Fibroblast of skin of left quadriceps (primary cell): ENCODE data around the gene TSC2.
A peak's percentile ranks its signal among the peaks of the same experiment; 100 is the strongest.
"Not testable (repeated sequence)": the region's sequence is repeated elsewhere in the genome, so short reads cannot be mapped to it uniquely, and the experiment has no call there.

ENCODE experiments used
- DNase-seq, 2 experiments: peaks; one replicate each; pipeline ENCODE4 v3.0.0-alpha.2; 2013; ENCODE audit warnings: low read depth in 2 of 2

Gene TSC2

DNA sequence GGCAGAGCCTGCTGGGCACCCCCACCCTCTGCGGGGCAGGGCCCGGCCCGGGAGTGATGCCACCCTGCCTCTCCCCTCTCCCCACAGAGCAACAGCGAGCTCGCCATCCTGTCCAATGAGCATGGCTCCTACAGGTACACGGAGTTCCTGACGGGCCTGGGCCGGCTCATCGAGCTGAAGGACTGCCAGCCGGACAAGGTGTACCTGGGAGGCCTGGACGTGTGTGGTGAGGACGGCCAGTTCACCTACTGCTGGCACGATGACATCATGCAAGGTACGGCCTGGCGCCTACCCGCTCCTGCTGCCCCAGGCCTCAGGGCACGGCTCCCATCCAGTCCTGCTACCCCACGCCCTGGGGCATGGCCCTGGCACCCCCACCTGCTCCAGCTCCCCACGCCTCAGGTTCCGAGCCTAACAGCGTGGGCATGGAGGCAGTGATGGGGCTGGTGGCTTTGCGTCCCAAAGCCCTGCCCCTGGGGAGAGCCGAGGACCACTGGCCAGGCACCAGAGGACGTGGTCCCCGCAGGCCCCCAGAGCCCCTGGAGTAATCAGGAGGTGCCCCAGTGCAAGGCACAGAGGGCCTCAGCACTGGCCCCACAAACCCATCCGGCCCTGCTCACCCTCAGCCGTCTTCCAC is 38.4 kb downstream of the TSC2 start:
- DNase-seq, result no peak

DNA sequence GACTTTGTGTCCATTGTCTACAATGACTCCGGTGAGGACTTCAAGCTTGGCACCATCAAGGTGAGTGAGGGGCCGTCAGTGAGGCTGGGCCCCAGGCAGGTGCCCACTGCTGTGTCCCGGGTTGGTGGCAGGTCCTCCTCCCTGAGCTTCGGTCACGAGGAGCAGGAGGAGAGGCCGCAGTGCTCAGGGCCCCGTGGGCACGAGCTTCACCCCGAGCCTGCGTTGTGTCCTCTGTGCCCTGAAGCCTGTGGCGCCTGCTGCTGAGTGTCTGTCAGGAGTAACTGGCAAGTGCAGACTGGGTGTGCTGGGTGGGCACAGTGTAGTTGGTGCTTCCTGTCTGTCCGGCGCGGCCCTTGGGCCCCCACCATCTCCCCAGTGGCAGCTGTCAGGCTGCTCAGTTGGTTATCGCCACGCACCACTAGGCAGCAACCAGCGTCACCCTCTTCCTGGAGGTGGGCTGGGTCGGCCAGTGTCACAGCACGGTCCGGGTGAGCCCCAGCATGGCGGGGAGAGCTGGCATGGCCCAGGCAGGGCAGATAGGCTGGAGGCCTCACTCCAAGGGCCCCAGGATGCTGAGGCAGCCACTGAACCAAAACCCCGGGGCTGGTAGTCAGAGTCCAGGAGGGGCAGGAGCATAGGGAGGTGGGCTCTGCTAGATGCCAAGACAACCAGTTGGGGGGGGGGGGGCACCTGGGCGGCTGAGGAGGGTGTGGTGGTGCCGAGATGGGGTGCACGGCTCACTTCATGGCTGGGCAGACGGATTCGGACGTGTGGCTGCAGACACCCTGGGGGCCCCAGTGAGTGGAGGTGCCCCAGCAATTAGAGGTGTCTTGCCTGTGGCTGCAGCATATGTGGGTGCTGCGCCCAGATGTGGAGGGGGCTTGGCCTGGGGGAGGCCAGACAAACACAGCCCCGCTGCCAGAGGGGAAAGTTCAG is 39.3 kb downstream of the TSC2 start:
- DNase-seq, result no peak

GRCh38 chr16:2087748-2088631 is 40.2 kb downstream of the TSC2 start:
- DNase-seq, result no peak

DNA sequence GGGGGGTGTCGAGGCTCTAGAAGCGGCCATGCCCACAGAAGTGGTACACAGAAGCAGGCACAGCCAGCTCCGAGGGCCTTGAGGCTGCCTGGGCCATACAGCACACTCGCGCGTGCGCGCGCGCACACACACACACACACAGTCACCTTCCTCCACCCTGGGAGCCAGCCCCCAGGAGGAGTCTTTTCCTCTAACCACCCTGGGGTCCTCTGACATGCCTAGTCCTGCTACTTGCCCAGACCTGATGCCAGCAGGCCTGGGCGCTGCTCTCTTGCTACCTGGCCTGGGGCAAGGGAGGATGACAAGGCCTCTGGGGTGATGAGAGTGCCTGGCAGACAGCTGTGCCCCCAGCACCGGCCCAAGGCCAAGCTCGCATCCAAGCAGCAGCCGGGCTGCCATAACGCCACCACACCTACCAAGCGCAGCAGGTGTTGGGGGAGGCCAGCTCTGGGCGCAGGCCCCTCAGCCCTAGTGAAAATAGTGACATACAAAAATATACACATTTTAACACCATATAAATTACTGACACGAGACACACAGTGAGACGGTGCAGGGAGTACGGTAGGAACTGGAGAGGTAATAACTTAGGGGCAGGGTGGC is 41.1 kb downstream of the TSC2 start:
- DNase-seq, result no peak

DNA sequence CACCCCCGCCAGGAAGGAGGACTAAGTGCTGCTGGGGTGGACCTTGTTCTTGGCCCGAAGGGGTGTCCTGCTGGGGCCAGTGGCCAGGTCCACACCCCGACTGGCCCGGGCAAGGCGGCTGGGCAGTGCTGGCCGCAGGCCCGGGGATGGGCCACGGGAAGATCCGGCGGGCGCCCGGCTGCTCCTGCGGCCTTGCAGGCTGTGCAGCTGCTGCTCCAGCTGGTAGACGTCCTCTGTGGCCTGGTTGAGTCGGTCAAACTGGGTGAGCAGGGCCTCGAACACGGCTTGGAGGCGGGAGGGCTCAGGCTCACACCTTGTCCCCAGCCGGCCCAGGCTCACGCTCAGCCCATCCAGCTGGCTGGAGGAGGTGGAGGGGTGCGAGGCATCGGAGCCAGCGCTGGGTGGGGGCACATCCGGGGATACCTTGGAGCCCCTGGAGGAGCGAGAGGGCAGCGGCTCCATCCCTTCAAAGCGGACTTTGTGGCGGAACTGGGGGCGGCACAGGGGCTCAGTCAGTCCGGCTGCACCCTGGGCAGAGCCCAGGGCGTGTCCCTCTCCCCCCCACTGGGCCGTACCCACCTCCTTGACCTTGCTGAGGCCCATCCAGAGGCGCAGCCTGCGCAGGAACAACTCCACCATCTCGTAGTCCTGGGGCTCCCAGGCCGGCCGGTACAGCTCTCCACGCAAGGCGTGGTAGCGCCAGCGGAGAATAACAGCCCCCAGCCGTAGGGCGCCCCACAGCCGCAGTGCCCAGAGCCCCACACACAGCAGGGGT is 42.1 kb downstream of the TSC2 start:
- no peak for DNase-seq

DNA sequence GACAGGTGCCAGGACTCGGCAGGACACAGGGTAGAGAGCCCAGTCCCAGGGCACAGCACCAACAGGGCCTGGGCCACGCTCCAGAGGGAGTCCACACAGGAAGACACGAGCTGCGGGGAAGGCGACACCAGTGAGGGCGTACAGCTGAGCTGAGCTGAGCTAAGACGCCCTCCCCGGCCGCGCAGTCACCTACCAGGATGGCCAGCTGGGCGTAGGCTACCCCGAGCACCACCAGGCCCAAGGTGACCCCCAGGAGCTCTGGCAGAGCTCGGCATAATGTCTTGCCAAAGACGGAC is 42.6 kb downstream of the TSC2 start:
- no peak for DNase-seq

DNA sequence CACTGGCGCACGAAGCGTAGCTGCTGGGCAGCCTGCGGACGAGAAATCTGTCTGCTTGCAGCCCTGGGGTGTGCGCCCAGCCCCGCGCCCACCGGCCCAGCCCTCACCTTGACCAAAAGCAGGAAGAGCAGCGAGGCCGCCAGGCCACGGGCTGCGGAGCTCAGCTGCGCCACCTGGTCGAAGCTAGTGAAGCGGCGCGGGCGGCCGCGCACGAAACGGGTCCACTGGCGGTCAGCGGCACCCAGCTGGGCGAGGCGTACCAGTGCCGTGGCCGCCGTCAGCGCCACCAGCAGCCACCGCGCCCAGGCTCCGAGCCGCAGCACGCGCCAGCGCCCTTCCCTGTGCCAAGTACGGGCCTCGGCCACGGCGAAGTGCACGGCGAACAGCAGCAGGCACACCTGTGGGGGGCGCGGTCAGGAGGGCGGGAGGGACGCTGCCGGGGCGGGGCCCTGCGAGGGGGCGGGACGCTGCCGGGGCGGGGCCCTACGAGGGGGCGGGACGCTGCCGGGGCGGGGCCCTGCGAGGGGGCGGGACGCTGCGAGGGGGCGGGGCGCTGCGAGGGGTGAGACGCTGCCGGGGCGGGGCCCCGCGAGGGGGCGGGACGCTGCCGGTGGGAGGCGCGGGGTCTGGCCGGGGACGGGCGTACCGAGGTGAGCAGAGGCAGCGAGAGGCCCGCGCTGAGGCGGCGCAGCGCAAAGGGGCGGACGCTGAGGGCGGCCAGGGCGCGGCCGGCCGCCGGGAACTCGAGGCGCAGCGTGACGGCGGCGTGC is 43.2 kb downstream of the TSC2 start:
- DNase-seq, result peak; percentile 51 to 53

GRCh38 chr16:2091547-2092255 is 43.9 kb downstream of the TSC2 start:
- DNase-seq, result no peak

GRCh38 chr16:2092256-2092620 is 44.5 kb downstream of the TSC2 start:
- DNase-seq, result no peak

GRCh38 chr16:2092866-2093265 is 45.1 kb downstream of the TSC2 start:
- no peak for DNase-seq

DNA sequence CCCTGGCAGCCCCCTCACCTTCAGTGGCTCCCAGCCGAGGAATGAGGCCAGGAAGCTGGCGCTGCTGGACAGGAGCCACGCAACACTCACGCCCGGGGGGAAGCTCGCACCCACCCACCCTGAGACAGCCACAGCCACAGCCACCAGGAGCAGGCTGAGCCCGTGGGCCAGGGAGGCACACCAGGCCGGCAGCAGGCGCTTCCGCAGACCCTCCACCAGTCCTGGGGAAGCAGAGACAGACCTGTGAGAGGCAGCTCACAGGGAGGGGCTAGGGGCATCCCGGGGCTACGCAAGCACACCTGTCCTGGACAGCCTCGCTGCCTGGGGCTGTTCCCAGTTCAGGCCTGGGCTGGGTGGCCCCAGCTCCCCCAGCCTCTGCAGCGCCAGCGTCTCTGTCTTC is 46.0 kb downstream of the TSC2 start:
- no peak for DNase-seq

DNA sequence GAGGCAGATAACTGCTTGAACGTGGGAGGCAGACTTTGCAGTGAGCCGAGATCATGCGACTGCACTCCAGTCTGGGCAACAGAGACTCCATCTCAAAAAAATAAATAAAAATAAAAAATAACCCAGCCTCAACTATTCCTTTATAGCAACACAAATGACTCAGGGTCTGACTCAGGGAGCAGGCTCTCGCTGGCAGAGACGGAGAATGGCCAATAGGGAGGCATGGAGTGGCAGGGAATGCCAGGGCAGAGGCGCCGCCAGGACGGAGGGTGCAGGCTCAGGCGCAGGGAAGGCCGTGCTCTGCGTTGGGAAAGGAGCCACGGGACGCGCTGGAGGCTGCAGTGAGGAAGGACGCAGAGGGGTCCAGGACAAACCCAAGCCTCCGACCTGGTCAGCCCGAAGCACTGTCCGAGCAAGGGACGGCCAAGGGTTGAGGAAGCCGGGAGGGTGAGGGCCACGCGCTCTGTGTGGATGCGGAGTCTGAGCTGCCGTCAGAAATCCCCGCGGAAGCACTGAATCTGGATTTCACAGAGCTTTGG is 47.6 kb downstream of the TSC2 start:
- DNase-seq, result no peak

- no peak for DNase-seq
These were observed 48.3 kb downstream of the TSC2 start for GRCh38 chr16:2095918-2096582.

- DNase-seq, result no peak
These were observed 49.2 kb downstream of the TSC2 start for GRCh38 chr16:2096853-2097595.

DNA sequence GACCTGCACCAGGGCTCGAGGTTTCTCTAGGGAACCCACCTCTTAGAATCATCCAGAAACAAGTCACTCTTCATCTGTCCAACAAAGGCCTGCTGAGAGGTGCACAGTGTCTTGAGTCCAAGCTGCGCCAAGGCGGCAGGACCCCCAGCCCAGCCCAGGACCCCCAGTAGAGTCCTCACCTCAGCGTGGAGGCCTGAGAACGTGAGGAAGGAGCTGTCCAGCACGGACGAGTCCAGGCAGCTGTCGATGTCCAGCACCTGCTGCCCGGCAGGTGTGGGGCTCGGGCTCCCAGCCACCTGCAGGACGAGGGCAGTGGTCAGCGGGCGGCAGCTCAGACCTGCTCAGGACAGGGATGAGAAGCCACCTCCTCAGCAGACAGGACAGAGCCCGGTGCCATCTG is 49.9 kb downstream of the TSC2 start:
- DNase-seq, result not testable (repeated sequence)

DNA sequence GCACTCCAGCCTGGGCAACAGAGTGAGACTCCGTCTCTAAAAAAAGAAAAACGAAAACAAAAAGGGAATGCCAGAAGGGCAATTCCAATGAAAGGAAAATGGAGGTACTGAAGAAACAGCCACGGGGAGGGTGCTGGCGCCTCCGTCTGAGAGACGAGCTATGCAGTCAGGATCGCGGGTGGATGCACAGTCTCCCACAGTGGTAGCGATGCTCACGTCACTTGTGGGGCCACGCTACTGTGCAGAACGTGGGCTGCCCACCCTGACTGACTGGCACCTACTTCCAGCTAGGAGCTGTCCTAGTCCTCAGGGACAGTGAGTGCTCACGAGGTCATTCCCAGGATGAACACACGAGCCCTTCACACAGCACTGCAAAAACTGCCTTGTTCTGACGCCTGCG is 53.8 kb downstream of the TSC2 start:
- not testable (repeated sequence) for DNase-seq

DNA sequence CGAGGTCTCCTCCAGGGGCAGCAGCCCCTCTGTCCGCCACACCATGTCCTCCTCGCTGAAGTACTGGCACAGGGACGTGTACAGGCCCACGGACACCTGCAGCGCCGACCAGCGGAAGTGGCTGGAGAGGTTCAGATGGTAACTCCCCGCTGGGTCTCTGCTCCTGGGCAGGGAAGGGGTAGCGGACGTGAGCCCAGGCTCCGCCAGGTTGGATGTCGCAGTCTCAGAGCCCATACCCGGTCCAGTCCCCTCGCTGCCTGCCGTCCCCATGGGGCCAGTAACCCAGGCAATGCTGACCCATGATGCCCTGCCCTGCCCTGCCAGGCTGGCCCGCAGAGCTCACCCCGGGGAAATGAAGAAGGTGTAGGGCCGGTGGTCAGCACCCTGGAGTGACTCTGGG is 54.7 kb downstream of the TSC2 start:
- no peak for DNase-seq

DNA sequence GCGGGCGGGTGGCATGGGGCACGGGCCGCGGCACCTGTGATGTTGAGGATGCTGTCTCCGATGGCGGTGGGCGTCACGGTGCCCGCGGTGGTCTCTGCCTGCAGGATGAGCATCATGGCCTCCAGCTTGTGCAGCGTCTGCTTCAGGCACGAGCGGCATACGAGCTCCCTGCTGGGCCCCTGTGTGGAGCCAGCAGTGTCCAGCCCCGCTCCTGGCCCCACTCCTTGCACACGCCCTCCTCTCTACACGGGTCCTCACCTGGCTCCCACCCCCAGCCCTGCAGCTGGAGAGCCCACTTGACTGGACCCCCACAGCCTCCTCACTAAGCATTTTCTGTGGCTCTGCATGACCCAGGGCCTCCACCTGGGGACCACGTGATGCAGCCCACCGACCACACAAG is 56.7 kb downstream of the TSC2 start:
- DNase-seq, result not testable (repeated sequence)
